ENCODE data around the gene IFIT2.
"Not testable (repeated sequence)": the region's sequence is repeated elsewhere in the genome, so short reads cannot be mapped to it uniquely, and the experiment has no call there.

Gene IFIT2

DNA sequence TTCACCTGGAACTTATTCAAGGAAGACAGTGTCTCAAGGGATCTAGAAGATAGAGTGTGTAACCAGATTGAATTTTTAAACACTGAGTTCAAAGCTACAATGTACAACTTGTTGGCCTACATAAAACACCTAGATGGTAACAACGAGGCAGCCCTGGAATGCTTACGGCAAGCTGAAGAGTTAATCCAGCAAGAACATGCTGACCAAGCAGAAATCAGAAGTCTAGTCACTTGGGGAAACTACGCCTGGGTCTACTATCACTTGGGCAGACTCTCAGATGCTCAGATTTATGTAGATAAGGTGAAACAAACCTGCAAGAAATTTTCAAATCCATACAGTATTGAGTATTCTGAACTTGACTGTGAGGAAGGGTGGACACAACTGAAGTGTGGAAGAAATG lies 36.9 kb downstream of the IFIT2 start:
- no peak for DNase-seq (ENCODE audit: low spot score)

DNA sequence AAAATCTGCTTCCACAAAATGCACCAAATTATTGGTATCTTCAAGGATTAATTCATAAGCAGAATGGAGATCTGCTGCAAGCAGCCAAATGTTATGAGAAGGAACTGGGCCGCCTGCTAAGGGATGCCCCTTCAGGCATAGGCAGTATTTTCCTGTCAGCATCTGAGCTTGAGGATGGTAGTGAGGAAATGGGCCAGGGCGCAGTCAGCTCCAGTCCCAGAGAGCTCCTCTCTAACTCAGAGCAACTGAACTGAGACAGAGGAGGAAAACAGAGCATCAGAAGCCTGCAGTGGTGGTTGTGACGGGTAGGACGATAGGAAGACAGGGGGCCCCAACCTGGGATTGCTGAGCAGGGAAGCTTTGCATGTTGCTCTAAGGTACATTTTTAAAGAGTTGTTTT lies 38.0 kb downstream of the IFIT2 start:
- DNase-seq (ENCODE audit: low spot score) = no peak

DNA sequence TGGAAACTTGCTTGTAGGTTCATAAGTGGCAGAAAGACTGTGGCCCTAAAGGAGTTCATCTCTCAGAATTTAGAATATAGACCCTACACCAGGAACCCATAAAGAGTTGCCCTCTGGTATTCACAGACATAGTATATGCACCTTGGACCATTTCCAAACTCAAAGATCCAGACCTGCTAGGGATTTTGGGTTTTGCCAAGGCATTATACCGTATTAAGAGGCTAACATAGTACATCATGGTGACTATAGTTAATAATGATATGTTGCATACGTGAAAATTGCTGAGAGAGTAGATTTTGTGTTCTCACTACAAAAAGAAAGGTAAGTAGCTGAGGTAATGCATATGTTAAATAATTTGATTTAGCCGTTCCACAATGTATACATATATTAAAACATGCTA lies 39.8 kb downstream of the IFIT2 start:
- DNase-seq (ENCODE audit: low spot score) = no peak

DNA sequence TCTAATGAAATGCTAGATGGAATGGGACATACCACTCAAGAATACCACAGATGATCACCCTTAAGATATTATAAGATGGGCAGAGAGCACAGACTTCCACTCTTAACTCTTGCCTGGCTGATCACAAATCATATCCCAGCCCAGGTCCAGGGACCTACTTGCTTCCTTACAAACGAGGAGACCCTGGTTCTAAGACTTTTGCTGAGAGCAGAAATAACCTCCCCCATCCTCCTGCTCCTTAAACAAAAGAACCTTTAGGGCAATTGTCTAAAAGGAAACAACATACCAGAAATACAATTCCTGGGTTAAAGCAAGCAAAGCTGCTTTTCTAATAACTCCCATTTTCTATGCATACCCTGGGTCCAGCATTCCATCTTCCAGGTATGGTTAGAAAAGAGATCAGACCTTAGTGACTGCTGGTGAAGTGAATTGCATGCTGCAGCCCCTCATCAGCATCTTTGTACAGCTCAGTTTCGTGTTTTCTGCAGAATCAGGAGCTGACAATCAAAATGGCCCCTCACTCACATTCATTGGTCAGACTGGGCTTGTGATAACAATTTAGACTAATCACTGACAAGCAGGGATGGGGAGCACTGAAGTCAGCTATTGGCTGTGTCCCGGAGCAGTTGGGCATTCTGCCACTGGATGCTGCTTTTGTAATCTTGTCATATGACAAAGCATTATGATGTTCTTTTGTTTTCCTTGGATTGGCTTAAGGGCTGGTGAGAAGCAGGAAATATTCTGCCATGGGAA lies 40.5 kb downstream of the IFIT2 start:
- peak; percentile 15 for DNase-seq (ENCODE audit: low spot score)

DNA sequence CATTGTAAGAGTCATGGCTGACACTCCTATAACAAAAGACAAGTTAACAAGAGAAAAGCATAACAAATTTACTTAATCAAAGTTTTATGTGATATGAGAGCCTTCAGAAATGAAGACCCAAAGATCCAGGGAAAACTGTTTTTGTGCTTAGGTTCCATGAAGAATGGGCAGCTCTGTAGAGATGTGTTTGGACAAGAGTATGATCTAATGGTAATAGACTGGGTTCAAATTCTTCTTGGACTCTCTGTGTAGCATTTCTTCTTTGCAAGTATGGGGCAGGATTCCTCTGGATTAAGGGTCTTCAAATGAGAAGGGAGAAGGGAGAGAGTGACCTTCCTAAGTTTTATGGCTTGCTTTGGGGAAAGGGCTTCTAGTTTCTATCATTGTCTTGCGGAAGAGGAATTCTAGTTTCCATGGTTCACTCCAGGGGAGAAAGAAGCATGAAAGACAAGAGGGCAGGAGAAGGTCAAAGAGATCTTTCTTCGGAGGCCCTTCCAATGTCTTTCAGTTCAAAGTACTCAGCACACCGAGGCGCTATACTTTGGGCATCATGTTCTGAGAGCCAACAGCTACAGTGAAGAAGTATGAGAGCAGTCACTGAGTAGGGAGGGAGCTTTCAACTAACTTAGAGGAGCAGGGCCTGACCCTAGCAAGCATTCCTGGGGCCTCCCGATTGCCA lies 41.4 kb downstream of the IFIT2 start:
- DNase-seq (ENCODE audit: low spot score) = no peak

DNA sequence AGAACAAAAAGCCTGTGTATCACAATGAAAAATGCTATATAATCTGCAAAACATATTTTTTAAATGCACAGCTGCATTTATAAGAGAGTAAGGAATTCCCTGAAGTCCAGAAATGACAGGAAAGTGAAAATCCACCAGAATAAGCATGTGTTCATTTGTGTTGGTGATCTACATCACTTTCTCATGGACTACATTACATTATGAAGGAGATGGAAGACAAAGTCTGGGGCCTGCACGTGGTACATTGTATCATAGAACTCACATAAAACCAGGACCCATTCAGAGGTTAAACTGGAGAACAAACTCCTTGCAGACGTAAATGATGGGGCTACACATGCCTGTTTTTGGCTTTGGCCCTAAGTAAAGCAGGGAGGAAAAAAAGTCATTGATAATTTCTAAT lies 42.3 kb downstream of the IFIT2 start:
- no peak for DNase-seq (ENCODE audit: low spot score)

DNA sequence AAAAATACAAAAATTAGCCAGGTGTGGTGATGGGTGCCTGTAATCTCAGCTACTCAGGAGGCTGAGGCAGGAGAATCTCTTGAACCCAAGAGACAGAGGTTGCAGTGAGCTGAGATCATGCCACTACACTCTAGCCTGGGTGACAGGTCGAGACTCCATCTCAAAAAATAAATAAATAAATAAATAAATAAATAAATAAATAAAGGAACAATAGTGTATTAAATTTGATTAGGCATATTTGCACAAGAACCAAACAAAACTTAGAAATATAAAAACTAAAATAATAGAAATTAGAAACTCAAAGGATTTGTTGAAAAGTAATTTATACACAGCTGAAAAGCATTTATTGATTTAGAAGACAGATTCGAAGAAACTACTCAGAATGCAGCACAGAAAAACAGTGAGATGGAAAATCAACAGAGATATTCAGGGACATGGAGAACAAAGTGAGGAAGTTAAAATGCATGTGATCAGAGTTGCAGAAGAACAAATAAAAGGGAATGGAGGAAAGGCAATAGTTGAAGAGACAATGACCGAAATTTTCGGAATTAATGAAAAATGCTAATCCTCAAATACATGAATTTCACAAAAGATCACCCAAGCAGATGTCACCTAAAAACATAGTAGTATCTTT lies 43.6 kb downstream of the IFIT2 start:
- no peak for DNase-seq (ENCODE audit: low spot score)

DNA sequence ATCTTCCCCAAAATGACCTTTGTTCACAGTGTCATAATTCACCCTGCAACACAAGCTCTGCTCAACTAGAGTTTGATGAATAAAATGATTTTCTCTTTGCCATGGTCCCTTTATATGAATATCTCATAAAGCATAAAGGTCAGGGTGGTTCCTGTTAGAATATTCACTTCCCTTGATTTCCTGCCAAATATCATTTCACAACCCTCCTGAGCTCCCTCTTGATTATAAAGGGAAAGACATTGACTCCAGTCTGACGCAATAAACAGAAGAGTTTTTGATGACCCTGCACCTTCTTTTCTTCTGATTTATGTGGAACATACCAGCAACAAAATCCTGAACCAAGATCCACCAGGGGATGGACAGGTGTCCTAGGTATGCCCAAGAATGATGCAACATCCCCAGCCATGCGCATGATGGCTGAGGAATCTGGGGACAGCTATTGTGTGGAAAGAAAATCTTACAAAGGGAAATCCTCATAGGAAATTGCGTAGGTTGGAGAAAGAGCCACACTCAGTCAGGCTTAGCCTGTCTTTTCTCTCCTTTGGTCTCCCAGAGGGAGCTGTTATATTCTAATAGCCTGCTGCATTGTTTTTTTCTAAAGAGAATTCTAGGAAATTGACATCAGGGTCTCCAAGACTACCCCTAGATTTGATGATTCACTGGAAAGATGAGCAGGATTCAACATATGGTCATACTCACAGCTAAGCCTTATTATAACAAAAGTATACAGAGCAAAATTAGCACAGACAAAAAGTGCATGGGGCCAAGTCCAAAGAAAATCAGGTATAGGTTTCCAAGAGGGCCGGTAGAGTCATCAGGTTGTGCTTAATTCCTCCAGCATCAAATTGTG lies 44.8 kb downstream of the IFIT2 start:
- no peak for DNase-seq (ENCODE audit: low spot score)

DNA sequence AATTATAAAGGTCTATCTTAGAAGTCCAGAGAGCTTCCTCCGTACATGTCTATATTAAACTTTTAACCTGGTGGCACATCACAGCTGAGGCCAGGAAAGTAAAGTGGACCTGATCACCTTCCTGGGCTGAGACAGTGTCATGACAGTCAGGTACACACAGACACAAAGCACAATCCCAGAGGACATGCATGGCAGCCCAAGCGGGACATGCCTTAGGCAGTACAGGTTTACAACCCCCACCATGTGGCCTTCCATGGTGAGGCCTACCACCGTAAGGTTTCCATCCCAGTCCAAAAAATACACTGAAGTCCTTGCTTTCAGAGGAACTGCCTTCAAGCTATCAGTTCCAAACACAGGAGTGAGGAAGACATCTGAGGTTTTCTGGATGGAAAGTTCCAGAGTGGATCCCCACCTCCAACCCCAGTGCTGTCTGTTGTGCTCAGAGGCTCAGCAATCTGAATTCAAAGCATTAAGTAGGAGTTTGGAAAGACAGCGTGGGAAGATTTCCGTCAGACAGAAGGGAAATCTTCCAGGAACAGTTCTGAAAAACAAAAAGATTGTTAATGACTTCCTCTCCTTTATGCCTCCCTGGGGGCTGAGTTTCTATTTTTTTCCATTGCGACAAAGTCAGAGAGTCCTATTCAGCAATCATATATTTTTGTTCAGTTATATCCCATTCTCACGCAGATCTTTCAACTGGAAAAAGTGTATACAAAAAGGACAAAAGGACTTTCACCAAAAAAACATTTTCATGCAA lies 46.0 kb downstream of the IFIT2 start:
- DNase-seq (ENCODE audit: low spot score) = no peak

DNA sequence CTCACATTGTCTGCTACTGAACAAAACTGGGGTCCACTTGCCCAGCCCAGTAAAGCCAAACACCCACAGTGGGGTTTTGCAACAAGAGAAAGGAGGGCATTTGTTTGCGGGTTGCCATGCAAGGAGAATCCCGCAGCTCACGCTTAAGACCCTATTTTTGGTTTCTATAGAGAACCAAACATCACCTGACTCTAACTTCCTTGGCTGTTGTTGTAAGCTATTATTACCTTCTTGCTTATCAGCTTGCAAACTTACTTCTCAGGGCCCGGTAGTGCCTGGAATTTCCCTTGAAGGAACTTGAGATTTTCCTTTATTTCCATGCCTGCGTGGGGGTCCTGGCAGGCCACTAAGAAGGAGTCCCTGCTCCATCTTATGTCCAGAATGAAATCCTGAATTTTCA lies 46.6 kb downstream of the IFIT2 start:
- DNase-seq (ENCODE audit: low spot score) = no peak

DNA sequence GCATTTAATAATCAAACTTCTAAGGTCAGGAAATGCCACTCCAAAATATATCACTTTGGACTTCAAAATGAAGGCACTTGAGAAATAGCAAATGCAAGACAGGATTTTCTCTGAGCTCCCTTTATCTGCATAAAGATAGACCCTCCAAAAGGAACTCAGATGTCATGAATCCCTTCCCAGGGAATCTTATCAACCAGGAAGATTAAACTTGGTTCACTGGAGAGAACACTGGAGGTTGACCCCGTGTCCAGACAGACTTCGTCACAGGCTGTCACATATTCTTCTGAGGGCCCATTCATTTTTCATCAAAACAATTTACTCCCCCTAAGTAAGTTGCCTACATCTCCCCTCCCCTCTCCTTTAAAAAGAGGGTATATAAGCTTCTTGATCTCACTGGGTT lies 47.1 kb downstream of the IFIT2 start:
- DNase-seq (ENCODE audit: low spot score) = no peak

DNA sequence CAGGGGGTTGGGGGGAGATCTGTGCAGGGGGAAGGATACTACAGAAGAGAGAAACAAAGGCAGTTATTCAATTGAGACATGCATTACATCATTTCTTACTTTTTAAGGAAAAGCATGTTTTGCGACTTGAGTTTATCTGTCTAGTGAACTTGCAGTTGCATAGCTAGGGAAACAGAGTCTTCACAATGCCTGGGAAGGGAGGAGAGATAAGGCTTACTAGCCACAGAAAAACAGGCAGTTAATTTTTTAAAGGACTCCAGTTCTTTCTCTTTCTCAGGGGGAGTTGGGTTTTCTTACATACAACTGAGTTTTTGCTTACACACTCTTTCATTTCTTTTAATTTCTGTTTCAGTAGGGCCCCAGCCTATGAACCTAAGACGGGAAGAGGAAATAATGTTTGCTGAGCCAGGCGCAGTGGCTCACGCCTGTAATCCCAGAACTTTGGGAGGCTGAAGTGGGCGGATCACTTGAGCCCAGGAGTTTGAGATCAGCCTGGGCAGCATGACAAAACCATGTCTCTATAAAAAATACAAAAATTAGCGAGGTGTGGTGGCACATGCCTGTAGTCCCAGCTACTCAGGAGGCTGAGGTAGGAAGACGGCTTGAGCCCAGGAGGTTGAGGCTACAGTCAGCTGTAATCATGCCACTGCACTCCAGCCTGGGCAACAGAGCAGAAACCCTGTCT lies 48.9 kb downstream of the IFIT2 start:
- DNase-seq (ENCODE audit: low spot score) = not testable (repeated sequence)

DNA sequence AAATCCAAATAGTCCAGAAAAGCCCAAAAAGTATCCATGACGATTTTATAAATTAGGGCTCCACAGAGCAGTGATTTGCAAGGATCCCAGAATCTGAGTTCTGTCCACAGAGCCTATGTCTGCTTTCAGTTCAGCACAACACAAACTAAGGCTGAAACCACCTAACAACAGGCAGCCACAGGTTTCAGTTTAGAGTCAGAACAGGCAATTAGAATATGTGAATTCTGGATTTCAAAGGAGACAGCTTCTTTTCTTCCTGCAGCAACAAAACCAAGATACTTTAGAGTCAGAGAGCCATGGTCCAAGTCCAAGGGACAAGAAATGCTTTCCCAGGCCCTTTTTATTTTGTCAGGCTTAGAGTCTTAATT lies 49.5 kb downstream of the IFIT2 start:
- no peak for DNase-seq (ENCODE audit: low spot score)

DNA sequence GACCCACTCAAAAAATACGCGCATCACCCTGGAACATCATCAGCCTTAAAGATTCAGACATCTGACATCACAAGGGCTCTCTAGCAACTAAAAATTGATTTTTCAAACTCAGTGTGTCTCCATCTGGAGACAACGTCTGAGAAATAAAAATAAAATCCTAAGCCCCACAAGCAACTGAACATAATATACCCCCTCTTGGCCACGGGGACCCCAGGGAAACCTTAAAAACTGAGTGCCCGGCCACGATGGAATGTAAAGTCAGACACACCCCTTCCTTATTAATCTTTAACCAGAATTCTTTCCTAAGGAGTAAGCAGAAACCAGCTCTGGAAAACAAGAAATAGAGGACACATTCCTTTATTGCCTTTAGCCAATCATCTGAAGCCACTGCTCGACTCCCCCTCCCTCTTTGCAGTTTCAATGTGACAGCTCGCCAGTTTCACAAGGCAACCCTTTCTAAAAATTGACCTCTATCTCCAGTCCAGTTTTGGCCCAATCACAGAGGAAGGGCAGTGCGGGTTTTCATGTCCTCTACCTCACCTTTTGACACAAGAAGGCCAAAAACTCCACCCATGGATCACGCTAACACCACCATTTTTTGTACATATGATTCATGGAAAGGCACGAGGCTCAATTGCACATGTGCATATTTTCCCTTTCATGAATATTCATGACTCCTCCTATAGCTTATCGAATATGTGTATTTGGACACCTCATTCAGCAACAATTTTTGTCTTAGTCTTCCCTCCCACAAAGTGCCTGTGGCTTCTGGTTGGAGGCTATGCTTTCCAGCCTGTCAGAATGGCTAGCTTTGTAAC lies 50.1 kb downstream of the IFIT2 start:
- DNase-seq (ENCODE audit: low spot score) = no peak

DNA sequence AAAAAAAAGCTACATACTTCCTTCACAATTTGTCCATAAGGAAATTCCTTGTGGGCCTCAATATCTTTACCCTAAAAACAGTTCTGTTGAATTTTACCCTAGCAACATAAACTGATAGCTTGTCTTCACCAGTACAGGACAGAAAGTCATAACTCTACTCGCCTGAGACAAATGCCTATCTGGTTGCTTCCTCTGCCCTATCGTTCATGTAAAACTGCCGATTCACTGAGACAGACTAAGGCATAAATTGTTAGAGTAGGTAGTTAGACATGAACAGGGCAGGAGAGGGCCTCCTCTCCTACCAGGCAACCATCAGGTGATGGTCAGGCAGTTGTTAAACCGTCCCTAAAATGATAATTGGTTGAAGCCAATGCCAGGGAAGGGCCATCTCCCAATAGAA lies 51.0 kb downstream of the IFIT2 start:
- DNase-seq (ENCODE audit: low spot score) = no peak

DNA sequence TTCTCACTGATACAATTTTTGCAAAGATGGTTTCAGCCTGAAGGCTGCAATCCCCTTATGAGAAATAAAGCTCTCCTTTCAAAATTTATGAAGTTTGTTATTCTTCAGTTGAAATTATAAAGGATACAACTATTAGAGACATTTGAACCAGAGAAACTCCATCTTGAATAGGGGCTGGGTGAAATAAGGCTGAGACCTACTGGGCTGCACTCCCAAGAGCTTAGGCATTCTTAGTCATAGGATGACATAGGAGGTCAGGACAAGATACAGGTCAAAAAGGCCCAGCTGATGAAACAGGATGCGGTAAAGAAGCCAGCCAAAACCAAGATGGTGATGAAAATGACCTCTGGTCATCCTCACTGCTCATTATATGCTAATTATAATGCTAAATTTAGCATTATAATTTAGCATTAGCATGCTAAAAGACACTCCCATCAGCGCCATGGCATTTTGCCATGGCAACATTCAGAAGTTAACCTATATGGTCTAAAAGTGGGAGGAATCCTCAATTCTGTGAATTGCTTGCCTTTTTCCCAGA lies 53.6 kb downstream of the IFIT2 start:
- DNase-seq (ENCODE audit: low spot score) = no peak

DNA sequence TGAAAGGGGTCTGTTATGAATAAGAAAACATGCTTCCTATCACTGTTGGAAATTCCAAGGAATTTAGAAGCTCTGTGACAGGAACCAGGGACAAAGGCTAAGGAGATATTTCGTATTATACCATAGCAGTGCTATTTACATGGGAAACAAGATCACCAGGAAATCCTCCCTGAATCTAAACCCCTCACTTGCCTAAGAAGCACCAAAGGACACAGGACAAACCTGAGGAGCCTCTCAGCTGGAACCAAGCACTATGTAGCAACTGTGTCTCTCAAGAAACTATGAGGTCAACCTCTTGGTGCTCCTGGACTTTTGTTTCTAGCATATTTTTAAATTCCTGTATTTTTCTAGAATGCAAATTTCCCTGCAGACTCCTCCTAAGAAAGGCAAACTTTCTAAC lies 55.2 kb downstream of the IFIT2 start:
- DNase-seq (ENCODE audit: low spot score) = no peak

DNA sequence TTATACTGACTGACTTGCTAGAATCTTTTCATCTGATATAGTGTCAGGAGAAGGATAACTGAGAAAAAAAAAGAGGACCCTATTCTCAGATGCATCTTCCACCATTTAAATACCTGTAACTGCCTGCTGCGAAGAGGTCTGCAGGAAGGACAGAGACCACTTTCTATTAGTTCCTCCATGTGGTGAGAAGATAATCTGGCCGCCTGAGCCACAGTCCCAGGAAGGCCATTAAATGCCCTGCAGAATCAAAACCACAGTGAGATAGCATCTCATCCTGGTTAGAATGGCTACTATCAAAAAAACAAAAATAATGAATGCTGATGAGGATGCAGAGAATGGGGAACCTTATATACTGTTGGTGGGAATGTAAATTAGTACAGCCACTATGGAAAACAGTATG lies 56.1 kb downstream of the IFIT2 start:
- no peak for DNase-seq (ENCODE audit: low spot score)

All from SK-N-DZ (cell line).